Measurements from ENCODE around the gene RUVBL1.

The RUVBL1 gene

DNA sequence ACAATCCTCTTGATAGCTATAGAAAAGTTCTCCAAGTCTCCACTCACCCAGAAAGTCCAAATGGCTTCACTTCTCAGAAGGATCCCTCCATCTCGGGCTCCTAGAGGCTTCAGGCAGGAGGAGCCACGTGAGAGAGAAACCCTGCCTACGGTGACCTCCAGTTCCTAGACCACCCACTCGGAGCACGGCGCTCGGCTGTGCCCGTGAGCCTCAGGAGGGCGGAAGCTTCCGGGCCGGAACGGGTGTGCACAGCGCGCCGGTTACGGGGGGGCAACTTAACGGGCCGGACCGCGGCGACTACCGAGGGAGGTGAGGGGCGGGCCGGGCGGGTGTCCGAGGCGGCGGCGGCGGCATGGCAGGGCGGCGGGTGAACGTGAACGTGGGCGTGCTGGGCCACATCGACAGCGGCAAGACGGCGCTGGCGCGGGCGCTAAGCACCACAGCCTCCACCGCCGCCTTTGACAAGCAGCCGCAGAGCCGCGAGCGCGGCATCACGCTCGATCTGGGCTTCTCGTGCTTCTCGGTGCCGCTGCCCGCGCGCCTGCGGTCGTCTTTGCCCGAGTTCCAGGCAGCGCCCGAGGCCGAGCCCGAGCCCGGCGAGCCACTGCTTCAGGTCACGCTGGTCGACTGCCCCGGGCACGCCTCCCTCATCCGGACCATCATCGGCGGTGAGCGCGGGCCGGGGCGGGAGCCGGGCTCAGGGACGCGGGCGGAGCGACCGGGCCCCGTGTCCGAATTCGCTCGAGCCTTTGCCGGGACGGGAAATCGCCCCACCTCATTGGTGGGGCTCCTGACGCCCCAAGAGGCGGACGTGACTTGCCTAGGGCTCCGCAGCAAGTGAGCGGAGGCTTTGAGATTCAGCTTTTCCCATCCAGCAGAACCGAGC lies 29.8 kb upstream of the RUVBL1 start, which contains the start of gene EEFSEC:
Gene EEFSEC (plus strand): TSS at position 326 of the 886 bp plus-strand sequence. CDS start 27 bp downstream, at position 353.
- Histone ChIP-seq H3K4me3 (ENCODE audit: low read depth in 1 of 2, low read length in 1 of 2) (peak within 1 kb of the TSS; percentile 71 to 91), H3K27me3 (peaks cover 23% of the 10 kb centered on the region), H3K4me1 (ENCODE audit: control insufficient read depth in 1 of 2, insufficient read depth in 1 of 2, low read depth in 1 of 2, low read length in 1 of 2) (peaks cover 9 to 15% of the 10 kb centered on the region in 2 experiments), H3K36me3 (no peaks in the 10 kb centered on the region), H3K9me3 (no peaks in the 10 kb centered on the region), H3K27ac (peak within 1 kb of the TSS; percentile 62)
- TF ChIP-seq, protein P1, sequence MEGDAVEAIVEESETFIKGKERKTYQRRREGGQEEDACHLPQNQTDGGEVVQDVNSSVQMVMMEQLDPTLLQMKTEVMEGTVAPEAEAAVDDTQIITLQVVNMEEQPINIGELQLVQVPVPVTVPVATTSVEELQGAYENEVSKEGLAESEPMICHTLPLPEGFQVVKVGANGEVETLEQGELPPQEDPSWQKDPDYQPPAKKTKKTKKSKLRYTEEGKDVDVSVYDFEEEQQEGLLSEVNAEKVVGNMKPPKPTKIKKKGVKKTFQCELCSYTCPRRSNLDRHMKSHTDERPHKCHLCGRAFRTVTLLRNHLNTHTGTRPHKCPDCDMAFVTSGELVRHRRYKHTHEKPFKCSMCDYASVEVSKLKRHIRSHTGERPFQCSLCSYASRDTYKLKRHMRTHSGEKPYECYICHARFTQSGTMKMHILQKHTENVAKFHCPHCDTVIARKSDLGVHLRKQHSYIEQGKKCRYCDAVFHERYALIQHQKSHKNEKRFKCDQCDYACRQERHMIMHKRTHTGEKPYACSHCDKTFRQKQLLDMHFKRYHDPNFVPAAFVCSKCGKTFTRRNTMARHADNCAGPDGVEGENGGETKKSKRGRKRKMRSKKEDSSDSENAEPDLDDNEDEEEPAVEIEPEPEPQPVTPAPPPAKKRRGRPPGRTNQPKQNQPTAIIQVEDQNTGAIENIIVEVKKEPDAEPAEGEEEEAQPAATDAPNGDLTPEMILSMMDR (IDR thresholded peaks at IDR 0.05): no peak

GRCh38 chr3:128152419-128153155 lies 29.0 kb upstream of the RUVBL1 start:
- H3K36me3 ChIP-seq: no peaks in the 10 kb centered on the region
- TF ChIP-seq, protein P1 (IDR thresholded peaks at IDR 0.05): no peak
- peaks cover 29% of the 10 kb centered on the region for H3K27me3 ChIP-seq
- peaks cover 9 to 15% of the 10 kb centered on the region in 2 experiments for H3K4me1 ChIP-seq (ENCODE audit: control insufficient read depth in 1 of 2, insufficient read depth in 1 of 2, low read depth in 1 of 2, low read length in 1 of 2)
- H3K4me3 ChIP-seq (ENCODE audit: low read depth in 1 of 2, low read length in 1 of 2): peak overlapping the region; percentile 71 to 91
- no peaks in the 10 kb centered on the region for H3K9me3 ChIP-seq
- H3K27ac ChIP-seq: no peak overlapping the region

DNA sequence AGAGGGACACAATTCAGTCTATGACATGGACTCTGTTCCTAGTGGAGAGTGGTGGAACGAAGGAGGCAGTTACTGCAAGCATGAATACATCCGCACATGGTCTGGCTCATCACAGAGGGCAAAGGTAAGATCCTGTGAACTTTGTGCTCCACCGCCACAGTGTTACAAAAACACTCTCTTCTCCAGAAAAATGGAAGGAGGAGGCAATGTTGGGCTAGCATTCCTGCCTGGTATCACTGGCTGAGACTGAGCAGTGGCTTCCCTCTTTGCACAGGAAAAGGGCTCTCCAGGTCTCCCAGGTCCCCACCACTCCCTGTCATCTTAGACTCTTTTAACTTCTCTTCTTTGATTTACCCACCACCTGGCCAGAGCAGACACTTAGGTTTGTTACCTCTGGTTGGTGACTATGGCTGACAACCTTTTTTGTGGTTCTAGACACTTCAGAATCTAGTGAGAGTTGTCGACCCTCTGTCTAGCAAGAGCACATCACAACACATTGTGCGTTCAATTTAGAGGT lies 28.2 kb upstream of the RUVBL1 start:
- no peak overlapping the region for H3K27ac ChIP-seq
- no peaks in the 10 kb centered on the region for H3K36me3 ChIP-seq
- peaks cover 30% of the 10 kb centered on the region for H3K27me3 ChIP-seq
- no peaks in the 10 kb centered on the region for H3K9me3 ChIP-seq
- no peak overlapping the region for H3K4me3 ChIP-seq (ENCODE audit: low read depth in 1 of 2, low read length in 1 of 2)
- H3K4me1 ChIP-seq (ENCODE audit: control insufficient read depth in 1 of 2, insufficient read depth in 1 of 2, low read depth in 1 of 2, low read length in 1 of 2): peaks cover 9 to 15% of the 10 kb centered on the region in 2 experiments
- TF ChIP-seq, protein P1 (IDR thresholded peaks at IDR 0.05): no peak

DNA sequence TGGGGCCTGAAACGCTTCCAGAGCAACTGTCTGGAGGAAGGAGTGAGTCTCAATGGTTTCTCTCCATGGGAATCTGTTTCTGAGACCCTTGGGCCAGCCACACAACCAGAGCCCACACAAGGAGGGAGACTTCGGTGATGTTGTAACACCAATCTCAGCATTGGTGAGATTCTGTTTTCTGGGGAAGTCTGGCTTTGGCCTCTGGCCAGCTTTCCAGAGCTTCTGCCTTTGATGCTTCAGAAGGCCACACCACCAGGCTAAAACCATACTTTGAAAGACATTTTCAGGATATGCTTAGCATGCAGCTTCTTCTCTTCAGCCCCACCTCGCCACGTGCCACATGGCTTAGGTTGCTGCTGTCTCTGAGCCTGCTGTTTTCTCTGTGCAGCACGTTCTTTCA lies 26.0 kb upstream of the RUVBL1 start:
- no peaks in the 10 kb centered on the region for H3K36me3 ChIP-seq
- TF ChIP-seq, protein P1 (IDR thresholded peaks at IDR 0.05): no peak
- H3K27me3 ChIP-seq: peaks cover 41% of the 10 kb centered on the region
- H3K9me3 ChIP-seq: no peaks in the 10 kb centered on the region
- peaks cover 9 to 15% of the 10 kb centered on the region in 2 experiments for H3K4me1 ChIP-seq (ENCODE audit: control insufficient read depth in 1 of 2, insufficient read depth in 1 of 2, low read depth in 1 of 2, low read length in 1 of 2)
- H3K27ac ChIP-seq: no peak overlapping the region
- no peak overlapping the region for H3K4me3 ChIP-seq (ENCODE audit: low read depth in 1 of 2, low read length in 1 of 2)

DNA sequence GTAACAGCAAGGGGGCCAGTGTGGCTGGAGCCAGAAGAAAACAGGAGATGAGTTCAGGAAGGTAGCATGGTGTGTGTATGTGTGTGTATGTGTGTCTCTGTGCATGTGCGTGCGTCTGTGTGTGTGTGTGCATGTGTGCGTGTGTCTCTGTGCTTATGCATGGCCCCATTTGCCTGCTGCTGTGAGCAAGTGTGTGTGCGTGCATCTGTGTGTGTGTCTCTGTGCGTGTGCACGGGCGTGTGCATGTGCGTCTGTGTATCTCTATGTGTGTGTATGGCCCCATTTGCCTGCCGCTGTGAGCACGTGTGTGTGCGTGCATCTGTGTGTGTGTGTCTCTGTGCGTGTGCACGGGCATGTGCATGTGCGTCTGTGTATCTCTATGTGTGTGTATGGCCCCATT lies 22.6 kb upstream of the RUVBL1 start:
- peaks cover 30% of the 10 kb centered on the region for H3K27me3 ChIP-seq
- no peak overlapping the region for H3K4me3 ChIP-seq (ENCODE audit: low read depth in 1 of 2, low read length in 1 of 2)
- H3K9me3 ChIP-seq: no peaks in the 10 kb centered on the region
- H3K36me3 ChIP-seq: no peaks in the 10 kb centered on the region
- H3K4me1 ChIP-seq (ENCODE audit: control insufficient read depth in 1 of 2, insufficient read depth in 1 of 2, low read depth in 1 of 2, low read length in 1 of 2): no peaks in the 10 kb centered on the region
- no peak overlapping the region for H3K27ac ChIP-seq
- TF ChIP-seq, protein P1 (IDR thresholded peaks at IDR 0.05): no peak
